ENCODE results near the gene MARCHF2.

Gene MARCHF2

GRCh38 chr19:8481616-8482015, 68.5 kb downstream of the MARCHF2 start:
- DNase-seq: no peak

GRCh38 chr19:8482696-8483095, 69.6 kb downstream of the MARCHF2 start:
- no peak for DNase-seq

GRCh38 chr19:8483165-8483564, 70.1 kb downstream of the MARCHF2 start:
- no peak for DNase-seq

GRCh38 chr19:8484331-8484894, 71.3 kb downstream of the MARCHF2 start:
- no peak for DNase-seq

GRCh38 chr19:8485561-8486371, 72.7 kb downstream of the MARCHF2 start:
- no peak for DNase-seq

GRCh38 chr19:8486661-8487136, 73.6 kb downstream of the MARCHF2 start:
- DNase-seq: no peak

GRCh38 chr19:8487137-8487851, 74.2 kb downstream of the MARCHF2 start:
- no peak for DNase-seq

- no peak for DNase-seq
Observed at GRCh38 chr19:8488365-8488764, 75.3 kb downstream of the MARCHF2 start.
